HK-2 (cell line): ENCODE data around the gene FAM78A.
"Not testable (repeated sequence)": the region's sequence is repeated elsewhere in the genome, so short reads cannot be mapped to it uniquely, and the experiment has no call there.

Experiments used
- DNase-seq: peaks from one replicate; pipeline ENCODE4 v3.0.0-alpha.2; 2018; ENCODE audit not compliant: unreplicated experiment

Gene FAM78A

DNA sequence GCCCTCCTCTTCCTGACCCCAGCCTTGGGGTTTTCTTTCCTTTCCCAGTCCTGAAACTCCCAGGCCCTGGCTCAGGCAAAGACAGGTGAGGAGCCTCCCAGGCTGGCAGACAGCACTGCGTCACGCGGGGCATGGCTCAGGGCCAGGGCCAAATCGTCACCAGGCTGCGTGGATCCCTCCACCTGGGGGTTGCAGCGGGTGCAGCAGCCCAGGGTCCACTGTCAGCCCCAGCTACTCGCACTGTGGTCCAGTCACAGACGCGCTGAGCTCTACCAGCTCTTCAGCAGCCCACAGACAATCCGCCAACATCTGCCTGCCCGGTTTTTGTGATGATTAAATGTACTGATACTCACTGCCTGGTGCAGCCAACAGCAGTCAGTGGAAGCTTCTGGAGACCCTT, 12.1 kb downstream of the FAM78A start:
- DNase-seq, result no peak

DNA sequence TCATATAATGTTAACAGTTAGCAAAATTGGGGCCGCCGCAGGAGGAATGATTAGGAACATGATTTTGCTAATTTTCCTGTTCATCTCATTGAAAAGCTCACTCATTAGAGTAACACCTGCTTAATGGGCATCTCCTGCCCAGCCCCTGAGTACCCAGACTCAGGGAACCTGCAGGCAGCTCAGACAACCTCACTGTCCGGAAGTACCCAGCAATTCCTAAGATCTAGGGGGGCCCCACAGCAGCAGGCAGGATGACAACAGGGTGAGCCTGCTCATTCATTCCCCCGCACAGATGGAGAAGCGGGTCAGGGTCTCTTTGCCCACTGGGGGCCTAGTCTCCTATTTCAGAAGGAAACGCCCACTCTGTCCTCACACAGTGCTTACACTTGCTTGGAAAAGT, 12.6 kb downstream of the FAM78A start:
- DNase-seq, result no peak

DNA sequence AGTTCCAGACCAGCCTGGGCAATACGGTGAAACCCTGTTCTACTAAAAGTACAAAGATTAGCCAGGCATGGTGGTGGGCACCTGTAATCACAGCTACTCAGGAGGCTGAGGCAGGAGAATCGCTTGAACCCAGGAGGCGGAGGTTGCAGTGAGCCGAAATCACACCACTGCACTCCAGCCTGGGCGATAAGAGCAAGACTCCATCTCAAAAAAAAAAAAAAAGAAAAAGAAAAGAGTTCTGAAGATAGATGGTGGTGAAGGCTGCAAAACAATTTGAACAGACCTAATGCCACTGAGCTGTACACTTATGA, 13.3 kb downstream of the FAM78A start:
- not testable (repeated sequence) for DNase-seq

DNA sequence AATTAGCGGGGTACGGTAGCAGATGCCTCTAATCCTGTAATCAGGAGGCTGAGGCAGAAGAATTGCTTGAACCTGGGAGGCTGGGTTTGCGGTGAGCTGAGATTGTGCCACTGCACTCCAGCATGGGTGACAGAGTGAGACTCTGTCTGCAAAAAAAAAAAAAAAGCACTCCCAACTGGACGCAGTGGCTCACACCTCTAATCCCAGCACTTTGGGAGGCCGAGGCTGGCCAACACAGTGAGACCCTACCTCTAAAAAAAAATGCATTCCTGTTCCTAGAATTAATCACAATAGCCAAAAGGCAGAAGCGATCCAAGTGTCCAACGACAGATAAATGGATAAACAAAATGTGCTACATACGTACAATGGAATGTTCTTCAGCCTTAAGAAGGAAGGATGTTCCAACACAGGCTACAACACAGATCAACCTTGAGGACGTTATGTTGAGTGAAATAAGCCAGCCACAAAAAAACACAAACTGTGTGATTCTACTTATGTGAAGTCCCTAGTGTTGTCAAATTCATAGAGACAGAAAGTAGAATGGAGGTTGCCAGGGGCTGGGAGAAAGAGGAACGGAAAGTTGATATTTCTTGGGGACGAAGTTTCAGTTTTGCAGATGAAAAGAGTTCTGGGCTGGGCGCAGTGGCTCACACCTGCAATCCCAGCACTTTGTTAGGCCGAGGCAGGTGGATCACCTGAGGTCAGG, 13.8 kb downstream of the FAM78A start:
- DNase-seq, result no peak

DNA sequence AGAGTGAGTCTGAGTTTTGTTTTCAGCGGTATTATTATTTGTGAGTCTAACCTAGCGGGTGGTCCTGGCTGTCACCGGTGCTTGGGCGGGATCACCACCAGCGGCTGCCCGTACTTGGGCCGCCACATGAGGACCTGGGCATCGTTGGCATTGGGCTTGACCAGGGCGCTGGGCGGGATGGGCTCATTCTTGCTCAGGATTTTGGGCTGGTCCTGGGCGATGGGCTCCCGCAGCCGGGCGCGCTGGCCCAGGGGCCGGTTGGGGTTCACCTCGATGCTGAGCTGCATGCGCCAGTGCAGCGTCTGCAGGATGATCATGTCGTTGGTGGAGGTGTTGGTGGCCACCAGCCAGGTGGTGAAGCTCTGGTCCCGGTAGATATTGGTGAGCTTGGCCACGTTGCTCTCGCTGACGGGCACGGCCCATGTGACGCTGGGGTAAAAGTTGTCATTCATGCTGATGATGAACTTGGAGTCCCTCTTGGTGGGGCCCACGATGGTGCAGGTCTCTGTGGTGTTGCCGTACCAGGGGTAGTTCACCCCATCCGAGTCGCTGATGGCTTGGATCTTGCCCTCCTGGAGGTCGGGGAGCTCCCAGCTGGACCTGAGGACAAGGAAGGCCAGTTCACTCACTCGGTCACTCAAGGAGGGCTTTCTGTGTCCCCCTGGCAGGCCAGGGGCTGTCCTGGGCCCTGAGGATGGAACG, 15.4 kb downstream of the FAM78A start:
- no peak for DNase-seq

DNA sequence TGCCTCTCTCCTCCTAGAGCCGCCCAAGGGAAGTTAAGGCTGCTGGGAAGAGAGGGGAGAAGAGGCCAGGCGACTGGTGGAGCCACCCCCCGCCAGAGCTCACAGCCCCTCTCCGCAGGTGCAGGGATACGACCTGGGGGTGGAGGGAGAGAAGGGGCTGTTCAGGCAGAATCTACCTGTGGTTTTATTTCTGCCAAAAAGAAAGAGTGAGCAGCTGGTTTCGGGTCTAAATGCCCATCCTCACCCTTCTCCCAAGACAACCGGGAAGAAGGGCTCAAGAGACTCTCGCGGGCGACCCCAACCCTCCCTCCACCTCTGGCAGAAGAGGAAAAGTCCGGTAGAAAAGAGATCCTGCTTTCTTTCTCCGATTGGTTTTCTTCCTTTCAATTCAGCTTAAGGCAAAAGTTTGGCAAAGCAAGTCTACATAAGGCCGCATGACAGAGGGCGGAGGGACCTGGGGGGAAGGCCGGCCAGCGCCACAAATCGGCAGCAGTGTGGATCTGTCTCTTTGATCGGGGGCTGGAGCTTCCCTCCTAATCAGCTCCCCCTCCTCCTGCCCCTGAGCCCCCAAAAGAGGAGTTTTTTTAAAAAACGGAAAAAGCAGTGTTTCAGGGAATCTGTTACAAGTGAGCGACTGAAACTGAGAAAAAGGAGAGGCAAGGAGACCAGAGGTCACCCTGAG, 16.3 kb downstream of the FAM78A start:
- DNase-seq, result no peak

DNA sequence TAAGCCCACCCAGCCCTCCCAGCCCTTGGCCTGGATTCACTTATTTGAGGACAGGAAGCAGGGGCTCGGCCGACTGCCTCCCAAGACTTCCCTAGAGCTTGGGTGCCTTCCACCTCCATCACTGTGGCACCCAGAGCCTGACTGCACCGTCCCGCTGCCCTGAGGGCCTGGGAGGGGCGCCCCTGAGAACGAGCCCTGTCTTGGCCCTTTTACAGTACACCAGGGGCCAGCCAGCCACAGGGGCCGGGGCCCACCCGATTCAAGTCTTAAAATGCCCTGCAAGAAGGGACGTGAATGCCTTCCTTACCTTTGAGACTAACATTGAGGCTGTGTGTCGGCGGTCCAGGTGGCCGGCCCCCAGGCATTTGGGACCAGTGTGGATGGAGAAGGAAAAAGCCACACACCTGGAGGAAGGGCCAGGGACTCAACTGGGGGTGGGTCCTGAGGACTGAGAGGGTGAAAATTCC, 16.8 kb downstream of the FAM78A start:
- no peak for DNase-seq

DNA sequence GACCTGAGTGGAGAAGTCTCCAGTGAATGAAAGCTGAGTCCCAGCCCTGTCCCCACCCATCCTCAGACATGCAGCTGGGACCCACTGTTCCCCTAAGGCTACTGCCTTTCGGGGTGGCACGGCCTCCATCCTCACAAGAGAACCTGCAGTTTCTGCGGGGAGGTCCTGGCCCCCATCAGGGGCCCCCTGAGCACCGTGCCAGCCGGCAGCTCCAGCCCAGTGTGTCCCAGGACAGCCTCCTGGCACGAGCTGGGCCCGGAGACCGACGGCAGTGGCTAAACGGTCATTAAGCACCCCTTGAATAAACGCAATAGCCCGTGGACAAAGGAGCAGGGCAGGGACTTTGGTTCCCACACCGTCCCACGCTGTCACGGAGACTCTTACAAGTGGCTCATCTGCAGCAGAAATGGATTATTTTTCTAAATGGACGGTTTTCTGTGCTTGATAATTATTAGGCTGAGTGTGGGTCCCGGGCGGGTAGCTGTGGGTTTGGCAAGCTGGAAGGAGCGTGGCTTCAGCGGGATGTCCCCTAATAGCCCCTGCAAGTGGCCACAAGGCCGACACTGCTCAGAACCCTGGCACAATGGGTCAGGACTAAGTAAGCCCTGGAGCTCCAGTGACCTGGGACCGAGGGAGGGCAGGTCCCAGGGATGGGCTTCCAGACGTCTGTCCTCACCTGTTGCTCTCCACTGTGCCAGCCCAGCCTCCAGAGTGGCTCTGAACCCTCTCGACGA, 17.4 kb downstream of the FAM78A start:
- no peak for DNase-seq

DNA sequence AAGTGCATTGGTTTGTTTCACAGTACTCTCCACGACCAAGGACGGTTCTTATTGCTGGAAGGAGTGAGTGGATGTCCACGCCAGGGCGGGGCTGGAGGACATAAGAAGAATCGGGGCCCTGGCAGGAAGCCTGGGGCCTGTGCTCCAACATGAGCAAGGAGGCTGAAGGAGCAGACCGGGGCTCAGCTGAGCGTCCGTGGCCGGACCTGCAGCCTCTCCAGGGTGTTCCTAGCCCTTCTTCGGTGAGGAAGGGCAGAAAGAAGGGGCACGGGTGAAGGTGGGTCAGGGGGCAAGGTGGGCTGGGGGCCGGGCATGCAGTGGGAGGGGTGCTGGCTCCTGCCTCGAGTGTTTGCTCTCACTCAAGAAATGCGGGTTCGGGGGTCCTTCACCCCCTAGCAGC, 18.1 kb downstream of the FAM78A start:
- no peak for DNase-seq

DNA sequence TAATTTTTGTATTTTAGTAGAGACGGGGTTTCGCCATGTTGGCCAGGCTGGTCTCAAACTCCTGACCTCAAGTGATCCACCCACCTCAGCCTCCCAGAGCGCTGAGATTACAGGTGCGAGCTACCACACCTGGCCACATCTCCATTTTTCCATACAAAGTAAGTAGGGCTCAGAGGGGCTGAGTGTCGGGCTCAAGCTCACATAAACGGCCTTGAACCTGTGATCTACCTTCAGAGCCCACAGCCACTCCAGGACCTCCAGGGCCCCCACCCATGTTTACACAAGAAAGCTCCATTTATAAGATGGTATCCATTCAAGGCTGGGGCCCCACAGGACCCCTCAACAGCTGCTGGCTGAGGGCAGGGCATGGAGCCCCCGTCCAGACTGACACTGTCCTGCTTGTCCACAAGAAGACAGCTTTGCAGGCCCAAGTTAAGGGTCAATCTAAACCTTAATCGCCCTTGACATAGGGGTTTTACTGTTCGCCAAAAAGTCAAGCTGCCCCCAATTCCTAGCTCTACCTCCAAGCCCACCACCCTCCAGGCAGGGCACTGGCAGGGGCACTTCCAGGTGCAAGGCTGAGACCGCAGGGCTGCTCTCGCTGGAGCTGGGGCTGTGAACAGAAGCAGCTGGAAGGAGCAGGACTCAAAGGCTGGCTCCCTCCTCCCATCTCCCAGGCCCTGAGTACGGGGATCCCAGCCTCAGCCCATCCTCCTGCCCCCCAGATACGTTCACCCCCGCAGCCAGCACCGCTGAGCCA, 18.9 kb downstream of the FAM78A start:
- no peak for DNase-seq

DNA sequence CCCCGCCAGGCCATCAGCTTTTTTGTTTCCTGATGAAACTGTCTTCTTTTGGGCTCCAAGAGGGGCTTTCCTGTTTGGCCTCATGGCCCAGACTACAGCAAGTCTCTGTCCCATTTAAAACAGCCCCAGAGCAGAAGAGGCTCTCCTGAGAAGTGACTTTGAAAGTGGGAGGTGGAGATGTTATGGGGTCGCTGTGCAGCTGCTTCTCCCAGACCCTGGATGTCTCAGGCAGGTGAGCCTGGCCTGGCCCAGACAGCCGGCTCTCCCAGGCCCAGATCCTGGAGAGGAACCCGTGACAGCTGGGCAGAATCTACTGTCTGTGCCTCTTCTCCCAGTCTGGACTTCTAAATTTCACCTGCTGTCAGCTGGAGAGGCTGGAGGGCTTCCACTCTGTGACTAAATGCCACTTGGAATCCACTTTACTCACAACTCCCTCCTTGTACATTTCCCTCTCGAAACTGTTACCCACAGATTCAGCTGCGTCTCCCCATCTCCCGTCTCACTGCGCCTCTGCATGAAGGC, 20.6 kb downstream of the FAM78A start:
- DNase-seq, result no peak

DNA sequence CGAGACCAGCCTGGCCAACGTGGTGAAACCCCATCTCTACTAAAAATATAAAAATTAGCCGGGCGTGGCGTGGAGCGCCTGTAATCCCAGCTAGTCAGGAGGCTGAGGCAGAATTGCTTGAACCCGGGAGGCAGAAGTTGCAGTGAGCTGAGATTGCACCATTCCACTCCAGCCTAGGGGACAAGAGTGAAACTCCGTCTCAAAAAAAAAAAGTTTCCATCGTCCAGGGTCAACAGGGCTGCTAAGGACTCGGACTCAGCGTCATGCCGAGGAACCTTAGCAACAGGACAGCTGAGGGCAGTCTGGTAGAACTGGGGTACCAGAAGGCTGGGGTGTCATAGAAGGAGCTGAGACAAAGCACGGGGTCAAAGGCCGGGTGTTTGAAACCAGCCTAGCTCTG, 21.7 kb downstream of the FAM78A start:
- no peak for DNase-seq

DNA sequence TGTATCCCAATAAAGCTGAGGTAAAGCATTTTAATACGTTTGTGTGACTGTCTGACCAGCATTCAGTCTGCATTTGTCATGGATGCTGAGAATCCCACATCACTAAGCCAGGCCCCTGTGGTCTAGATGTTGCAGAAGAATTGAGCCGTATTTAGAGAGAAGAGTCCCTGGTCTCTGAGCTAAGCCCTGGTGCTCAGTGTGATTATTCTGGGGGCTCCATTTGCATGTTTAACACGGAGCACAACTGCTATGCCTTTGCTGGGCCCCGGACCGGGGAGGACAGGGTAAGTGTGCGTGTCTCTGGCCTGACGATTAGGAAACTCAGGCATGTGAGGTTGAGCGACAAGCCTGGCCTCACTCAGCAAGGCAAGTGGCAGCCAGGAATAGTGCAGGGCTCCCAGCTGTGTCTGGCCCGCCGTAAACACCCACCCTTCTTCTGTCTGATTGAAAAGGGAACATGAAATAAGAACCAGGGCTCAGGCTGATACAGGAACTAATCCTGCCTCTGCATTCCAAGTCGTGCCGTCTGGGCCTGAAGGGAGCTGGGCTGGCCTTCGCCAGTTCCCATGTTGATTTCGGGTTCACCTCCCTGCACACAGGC, 22.3 kb downstream of the FAM78A start:
- DNase-seq, result no peak

DNA sequence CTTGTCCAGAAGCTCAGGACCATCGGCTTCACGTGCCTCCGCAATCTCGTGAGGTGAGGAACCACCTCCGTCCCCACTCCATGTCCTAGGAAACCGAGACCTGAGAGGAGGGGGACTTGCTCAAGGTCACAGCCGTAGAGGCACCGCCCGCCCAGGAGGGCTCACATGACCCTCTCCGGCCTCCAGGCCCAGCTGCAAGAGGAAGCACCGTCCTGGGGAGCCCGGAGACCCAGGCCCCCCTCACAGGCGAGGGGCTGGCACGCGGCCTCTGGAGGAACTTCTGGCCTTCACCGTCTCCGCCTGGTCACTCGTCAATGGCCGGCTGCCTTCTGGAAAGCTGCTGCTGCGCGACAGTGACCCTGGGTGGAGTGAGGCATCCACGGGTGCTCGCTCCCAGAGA, 24.2 kb downstream of the FAM78A start:
- no peak for DNase-seq

DNA sequence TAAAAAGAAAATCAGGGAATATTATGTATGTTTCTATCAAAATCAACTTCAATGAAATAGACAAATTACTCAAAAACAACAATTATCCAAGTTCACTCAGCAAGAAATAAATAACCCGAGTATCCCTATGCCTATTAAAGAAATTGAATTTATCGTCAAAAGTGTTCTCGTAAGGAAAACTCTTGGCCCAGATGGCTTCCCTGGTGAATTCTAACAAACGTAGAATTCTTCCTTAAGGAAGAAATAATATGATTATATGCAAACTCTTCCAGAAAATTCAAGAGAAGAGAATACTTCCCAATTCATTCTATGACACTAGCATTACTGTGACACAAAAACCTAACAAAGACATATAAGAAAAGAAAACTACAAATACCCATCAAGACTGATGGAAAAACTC, 29.7 kb downstream of the FAM78A start:
- DNase-seq, result no peak

DNA sequence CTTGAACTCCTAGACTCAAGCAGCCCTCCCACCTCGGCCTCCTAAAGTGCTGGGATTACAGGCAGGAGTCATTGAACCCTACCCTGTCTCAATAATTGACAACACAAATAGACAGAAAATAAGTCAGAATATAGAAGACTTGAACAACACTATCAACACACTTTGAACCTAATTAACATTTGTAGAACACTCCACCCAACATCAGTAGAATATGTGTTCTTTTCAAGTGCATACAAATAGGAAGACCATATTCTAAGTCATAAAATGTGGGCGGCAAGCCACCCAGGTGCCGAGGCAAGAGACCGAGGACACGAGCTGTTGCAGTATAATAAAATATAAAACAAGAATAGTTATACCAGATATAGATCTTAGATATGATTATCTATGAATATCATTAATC, 32.0 kb downstream of the FAM78A start:
- DNase-seq, result not testable (repeated sequence)

DNA sequence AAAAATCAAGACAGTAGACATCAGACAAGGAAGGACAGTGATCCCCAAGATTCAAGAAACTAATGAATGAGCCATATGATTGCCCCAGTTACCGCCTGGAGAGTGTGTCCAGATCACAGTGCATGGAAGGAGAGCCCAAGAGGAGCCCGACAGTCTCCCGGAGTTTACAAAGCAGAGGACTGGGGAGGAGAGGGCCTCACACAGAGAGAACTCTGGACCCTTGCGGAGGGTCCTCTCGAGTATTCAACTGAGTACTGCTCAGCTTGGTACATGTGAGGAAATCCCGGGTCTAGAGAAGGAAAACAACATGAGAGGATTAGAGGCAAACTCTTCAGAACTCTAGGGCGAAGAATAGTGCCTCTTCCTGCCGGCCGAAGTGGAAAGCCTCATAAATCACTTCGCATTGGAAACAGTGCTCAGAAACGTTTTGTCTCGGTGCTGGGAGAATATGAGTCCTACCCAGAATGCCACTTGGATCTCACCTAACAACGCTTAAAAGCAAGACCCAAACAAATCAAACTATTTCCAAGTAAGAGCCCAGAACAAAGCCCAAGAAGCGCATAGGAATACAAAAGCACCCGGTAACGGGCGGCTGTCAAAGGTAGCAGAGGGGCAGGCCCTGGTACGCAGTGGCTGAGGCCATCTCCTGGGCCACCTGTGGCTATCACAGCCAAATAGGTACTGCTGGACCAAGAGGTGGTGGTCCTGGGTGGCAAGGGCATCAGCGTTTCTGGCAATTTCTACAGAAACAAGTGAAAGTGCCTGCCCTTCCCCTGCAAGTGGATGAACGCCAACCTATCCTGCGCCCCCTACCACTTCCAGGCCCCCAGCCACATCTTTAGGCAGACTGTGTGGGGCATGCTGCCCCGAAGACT, 36.0 kb downstream of the FAM78A start:
- DNase-seq, result no peak

DNA sequence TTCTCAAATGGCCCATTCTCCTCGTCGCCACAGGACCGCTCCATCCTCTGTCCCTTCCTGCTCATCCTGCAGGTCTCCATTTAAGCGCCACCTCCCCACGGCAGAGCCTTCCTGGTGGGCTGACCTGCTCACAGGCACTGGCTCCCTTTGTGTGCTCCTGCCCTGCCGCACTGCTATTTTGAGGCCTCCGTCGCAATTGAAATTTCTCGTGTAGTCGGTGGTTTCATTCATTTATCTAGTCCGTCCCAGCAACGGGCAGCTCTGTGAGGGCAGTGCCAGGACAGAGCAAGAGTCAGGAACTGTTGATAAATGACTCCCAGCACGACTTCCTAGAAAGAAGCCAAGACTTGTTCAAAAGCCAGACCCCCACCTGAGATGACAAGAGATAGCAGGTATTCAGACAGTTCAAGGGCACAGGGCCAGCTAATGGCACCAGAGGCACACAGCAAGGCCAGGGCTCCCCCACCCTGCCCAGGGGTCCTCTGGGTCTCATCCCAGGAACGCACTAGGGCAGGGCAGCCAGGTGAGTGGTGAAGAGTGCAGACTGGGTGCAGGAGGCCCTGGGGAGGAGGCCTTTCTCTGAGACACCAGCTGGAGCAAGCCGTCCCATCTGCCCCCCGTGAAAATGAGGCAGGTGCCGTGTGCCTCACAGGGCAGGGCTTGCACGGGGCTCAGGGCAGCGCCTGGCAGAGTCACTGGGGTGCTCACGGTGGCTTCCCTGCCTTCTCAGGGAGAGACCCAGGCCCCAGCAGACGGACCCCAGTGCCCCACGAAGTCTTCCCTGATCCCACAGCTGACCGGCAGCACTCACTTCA, 36.9 kb downstream of the FAM78A start:
- no peak for DNase-seq

DNA sequence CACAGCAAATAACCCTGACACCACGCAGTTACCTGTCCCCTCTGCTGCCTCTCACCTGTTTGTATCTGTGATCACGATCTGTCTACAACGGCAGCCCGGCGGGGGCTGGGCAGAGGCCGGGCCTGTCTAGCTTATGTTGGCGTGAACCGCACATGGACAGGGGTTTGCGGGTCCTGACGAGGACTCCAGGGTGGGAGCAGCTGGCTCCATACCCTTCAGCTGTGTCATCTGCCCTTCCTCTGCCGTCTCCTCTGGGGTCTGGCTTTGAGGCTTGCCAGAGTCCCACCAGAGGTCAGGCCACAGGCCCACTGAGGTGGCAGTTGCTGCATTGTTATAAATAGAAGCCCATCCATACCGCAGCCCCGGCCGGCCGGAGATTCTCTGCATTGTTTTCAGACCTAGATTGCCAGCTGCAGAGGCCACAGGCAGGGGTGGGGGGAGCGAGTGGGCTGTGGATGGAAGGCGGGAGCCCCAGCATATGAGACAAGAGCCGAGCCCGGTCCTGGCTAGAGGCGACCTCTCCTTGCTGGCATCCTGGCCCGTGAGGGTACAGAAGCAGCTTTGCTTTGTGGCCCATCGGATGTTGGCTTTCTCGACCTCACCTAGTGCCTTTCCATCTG, 37.8 kb downstream of the FAM78A start:
- DNase-seq, result no peak
